Measurements from ENCODE around the gene UBE2A. TPM values are rescaled to one million over a fixed set of nuclear protein-coding genes. Genes with fewer than 3 reads are reported as not detected.

Gene UBE2A
- total RNA-seq, 2 experiments from 2014 or later, result 91.8 to 93.9 TPM

- DNase-seq (no peak), ATAC-seq (peak; percentile 8)
- ChIA-PET POLR2A (interaction anchor here (0.5 to 2.3 kb wide), 8 partner anchors 9 to 218 kb away, joined by 3 to 16 read pairs (median 4); partner anchors contain the start of genes NKRF, RPL39 and STEEP1), CTCF (interaction anchor here (1.1 to 1.9 kb wide), 4 partner anchors 8 to 185 kb away, joined by 3 to 4 read pairs (median 3); partner anchors contain the start of gene SOWAHD)
- Mint-ChIP-seq H3K27me3 (ENCODE audit: low read depth) (no peaks in the 10 kb centered on the region), H3K36me3 (ENCODE audit: low read depth) (peaks cover 12% of the 10 kb centered on the region), H3K4me3 (peak overlapping the region; percentile 78), H3K27ac (peak overlapping the region; percentile 85), H3K9me3 (ENCODE audit: insufficient read depth) (no peaks in the 10 kb centered on the region), H3K4me1 (ENCODE audit: low read depth) (peaks cover 29% of the 10 kb centered on the region)
Observed at GRCh38 chrX:119573840-119574393, 446 bp upstream of the UBE2A start.

GRCh38 chrX:119579414-119579813, 5.1 kb downstream of the UBE2A start:
- CTCF ChIA-PET, result no interaction called here
- POLR2A ChIA-PET, result interaction anchor here (0.7 kb wide), 1 partner anchor 78 kb away, joined by 3 read pairs; no protein-coding TSS in a partner anchor

GRCh38 chrX:119583431-119584059, 9.2 kb downstream of the UBE2A start:
- peaks cover 16% of the 10 kb centered on the region for H3K36me3 Mint-ChIP-seq (ENCODE audit: low read depth)
- no peaks in the 10 kb centered on the region for H3K9me3 Mint-ChIP-seq (ENCODE audit: insufficient read depth)
- no peaks in the 10 kb centered on the region for H3K27me3 Mint-ChIP-seq (ENCODE audit: low read depth)
- H3K4me1 Mint-ChIP-seq (ENCODE audit: low read depth), result peaks cover 5% of the 10 kb centered on the region
- DNase-seq (no peak), ATAC-seq (no peak)
- CTCF ChIA-PET, result interaction anchor here (1.2 kb wide), 1 partner anchor 67 kb away, joined by 3 read pairs; no protein-coding TSS in a partner anchor
- POLR2A ChIA-PET, result interaction anchor here (0.6 to 2.0 kb wide), 4 partner anchors 9 to 109 kb away, joined by 3 to 7 read pairs (median 4); partner anchors contain the start of genes NKRF and SEPTIN6
- H3K27ac Mint-ChIP-seq, result no peak overlapping the region
- H3K4me3 Mint-ChIP-seq, result no peak overlapping the region

More at GRCh38 chrX:119579414-119579813, 5.1 kb downstream of the UBE2A start:
- peaks cover 23% of the 10 kb centered on the region for H3K36me3 Mint-ChIP-seq (ENCODE audit: low read depth)
- ATAC-seq, result no peak
- H3K4me1 Mint-ChIP-seq (ENCODE audit: low read depth), result peaks cover 20% of the 10 kb centered on the region
- no peak overlapping the region for H3K4me3 Mint-ChIP-seq
- no peaks in the 10 kb centered on the region for H3K27me3 Mint-ChIP-seq (ENCODE audit: low read depth)
- no peak overlapping the region for H3K27ac Mint-ChIP-seq
- no peaks in the 10 kb centered on the region for H3K9me3 Mint-ChIP-seq (ENCODE audit: insufficient read depth)
- DNase-seq, result no peak

DNA sequence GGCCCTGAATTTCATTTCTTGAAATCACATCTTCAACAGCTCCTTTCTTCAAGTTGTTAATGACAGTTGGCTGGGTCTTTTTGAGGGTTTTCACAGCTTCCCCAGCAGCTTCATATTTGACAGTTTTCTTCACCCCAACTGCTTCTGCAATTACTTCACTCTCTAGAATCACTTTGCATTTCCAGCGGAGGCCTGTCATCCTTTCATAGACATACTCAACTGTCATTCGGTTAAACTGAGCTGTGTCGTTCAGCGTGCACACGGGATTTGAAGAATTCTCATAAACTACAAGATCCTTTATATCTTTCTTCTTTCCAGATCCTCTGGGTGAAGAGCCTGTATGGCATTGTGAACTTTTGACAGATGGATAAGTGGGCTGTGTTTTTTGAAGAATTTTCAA, 15.4 kb downstream of the UBE2A start:
- peaks cover 8% of the 10 kb centered on the region for H3K4me1 Mint-ChIP-seq (ENCODE audit: low read depth)
- H3K27me3 Mint-ChIP-seq (ENCODE audit: low read depth), result no peaks in the 10 kb centered on the region
- H3K4me3 Mint-ChIP-seq, result no peak overlapping the region
- ChIA-PET CTCF (interaction anchor here (1.3 kb wide), 1 partner anchor 169 kb away, joined by 3 read pairs; no protein-coding TSS in a partner anchor), POLR2A (no interaction called here)
- H3K9me3 Mint-ChIP-seq (ENCODE audit: insufficient read depth), result no peaks in the 10 kb centered on the region
- peaks cover 35% of the 10 kb centered on the region for H3K36me3 Mint-ChIP-seq (ENCODE audit: low read depth)
- DNase-seq (no peak), ATAC-seq (no peak)
- no peak overlapping the region for H3K27ac Mint-ChIP-seq

DNA sequence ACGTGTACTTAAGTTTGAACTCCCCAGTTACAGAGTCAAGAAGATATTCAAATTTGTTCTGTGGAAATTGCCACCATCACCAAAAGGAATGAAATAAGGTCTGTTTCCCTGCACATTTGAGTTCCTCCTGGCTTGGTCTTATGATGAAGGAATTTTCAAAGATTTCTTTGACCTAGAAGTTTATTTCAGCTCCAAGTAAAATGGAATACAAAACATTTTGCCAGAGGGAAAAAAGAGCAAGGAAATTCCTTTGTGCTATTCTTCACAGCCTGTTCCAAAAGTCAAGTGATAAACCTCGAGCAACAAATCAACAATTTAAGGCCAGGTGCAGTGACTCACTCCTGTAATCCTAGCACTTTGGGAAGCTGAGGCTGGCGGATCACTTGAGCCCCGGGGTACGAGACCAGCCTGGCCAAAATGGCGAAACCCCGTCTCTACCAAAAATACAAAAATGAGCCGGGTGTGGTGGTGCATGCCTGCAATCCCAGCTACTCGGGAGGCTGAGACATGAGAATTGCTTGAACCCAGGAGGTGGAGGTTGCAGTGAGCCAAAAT, 28.4 kb downstream of the UBE2A start:
- no peak overlapping the region for H3K4me3 Mint-ChIP-seq
- no peak overlapping the region for H3K27ac Mint-ChIP-seq
- H3K4me1 Mint-ChIP-seq (ENCODE audit: low read depth), result peaks cover 30% of the 10 kb centered on the region
- H3K27me3 Mint-ChIP-seq (ENCODE audit: low read depth), result no peaks in the 10 kb centered on the region
- H3K9me3 Mint-ChIP-seq (ENCODE audit: insufficient read depth), result no peaks in the 10 kb centered on the region
- POLR2A ChIA-PET, result interaction anchor here (1.2 kb wide), 1 partner anchor 90 kb away, joined by 3 read pairs; the partner anchor contains the start of gene SEPTIN6
- ATAC-seq, result no peak
- CTCF ChIA-PET, result interaction anchor here (1.2 kb wide), 2 partner anchors 87 to 124 kb away, joined by 3 to 4 read pairs; no protein-coding TSS in a partner anchor
- H3K36me3 Mint-ChIP-seq (ENCODE audit: low read depth), result peaks cover 18% of the 10 kb centered on the region
- DNase-seq, result no peak

GRCh38 chrX:119604766-119605463, 30.6 kb downstream of the UBE2A start:
- Mint-ChIP-seq H3K27ac (peak overlapping the region; percentile 93), H3K9me3 (ENCODE audit: insufficient read depth) (no peaks in the 10 kb centered on the region), H3K4me1 (ENCODE audit: low read depth) (peaks cover 28% of the 10 kb centered on the region), H3K27me3 (ENCODE audit: low read depth) (no peaks in the 10 kb centered on the region), H3K36me3 (ENCODE audit: low read depth) (peaks cover 12% of the 10 kb centered on the region), H3K4me3 (peak overlapping the region; percentile 91)
- DNase-seq, result no peak
- ATAC-seq, result no peak
- CTCF ChIA-PET, result interaction anchor here (1.5 kb wide), 1 partner anchor 186 kb away, joined by 5 read pairs; the partner anchor contains the start of gene RPL39
- POLR2A ChIA-PET, result interaction anchor here (1.3 to 1.9 kb wide), 6 partner anchors 12 to 266 kb away, joined by 3 to 16 read pairs (median 5); partner anchors contain the start of genes SEPTIN6 and UBE2A

DNA sequence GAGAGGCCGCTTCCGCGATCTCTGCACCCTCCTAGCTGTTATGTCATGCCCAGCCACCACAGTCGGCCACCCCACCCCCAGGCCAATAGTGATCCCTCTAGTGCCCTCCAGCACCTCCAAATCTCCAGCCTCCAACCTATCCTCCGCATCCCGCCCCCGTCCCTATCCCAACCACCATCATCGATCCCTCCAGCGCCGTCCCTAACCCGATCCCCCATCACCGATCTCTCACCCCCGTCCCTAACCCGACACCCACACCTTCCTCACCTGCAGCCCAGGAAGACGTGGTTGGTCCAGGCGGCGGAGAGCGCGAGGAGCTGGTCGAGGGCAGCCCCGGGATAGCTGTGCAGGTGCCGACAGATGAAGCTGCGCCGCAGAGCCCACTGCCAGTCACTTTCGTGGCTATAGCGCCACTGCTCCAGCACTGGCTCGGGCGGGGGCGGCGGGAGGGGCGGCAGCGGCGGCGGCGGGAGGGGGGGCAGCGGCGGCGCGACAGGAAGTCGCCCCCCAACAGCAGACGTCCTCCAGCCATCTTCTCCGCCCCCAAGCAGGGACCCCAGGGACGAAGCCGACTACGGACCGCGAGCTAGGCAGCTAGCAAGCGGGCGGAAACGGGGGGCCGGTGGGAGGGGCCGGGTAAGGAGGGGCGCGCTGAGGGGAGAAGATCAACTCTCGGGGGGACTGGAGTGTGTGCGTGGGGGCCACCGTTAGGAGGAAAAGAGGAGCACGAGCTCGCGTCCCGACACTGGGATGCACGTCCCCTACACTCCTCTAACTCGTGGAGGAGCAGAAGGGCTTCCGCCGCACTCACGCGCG, 31.3 kb downstream of the UBE2A start:
- Mint-ChIP-seq H3K27me3 (ENCODE audit: low read depth) (no peaks in the 10 kb centered on the region), H3K4me3 (peak overlapping the region; percentile 91), H3K36me3 (ENCODE audit: low read depth) (peaks cover 12% of the 10 kb centered on the region), H3K4me1 (ENCODE audit: low read depth) (peaks cover 28% of the 10 kb centered on the region), H3K9me3 (ENCODE audit: insufficient read depth) (no peaks in the 10 kb centered on the region), H3K27ac (peak overlapping the region; percentile 95)
- POLR2A ChIA-PET, result interaction anchor here (0.6 to 1.9 kb wide), 10 partner anchors 11 to 265 kb away, joined by 3 to 16 read pairs (median 5); partner anchors contain the start of genes RPL39, SEPTIN6 and UBE2A
- ATAC-seq (peak; percentile 73), DNase-seq (peak; percentile 57)
- CTCF ChIA-PET, result interaction anchor here (0.7 to 1.5 kb wide), 3 partner anchors 148 to 185 kb away, joined by 3 to 5 read pairs (median 4); partner anchors contain the start of genes RPL39 and SOWAHD

DNA sequence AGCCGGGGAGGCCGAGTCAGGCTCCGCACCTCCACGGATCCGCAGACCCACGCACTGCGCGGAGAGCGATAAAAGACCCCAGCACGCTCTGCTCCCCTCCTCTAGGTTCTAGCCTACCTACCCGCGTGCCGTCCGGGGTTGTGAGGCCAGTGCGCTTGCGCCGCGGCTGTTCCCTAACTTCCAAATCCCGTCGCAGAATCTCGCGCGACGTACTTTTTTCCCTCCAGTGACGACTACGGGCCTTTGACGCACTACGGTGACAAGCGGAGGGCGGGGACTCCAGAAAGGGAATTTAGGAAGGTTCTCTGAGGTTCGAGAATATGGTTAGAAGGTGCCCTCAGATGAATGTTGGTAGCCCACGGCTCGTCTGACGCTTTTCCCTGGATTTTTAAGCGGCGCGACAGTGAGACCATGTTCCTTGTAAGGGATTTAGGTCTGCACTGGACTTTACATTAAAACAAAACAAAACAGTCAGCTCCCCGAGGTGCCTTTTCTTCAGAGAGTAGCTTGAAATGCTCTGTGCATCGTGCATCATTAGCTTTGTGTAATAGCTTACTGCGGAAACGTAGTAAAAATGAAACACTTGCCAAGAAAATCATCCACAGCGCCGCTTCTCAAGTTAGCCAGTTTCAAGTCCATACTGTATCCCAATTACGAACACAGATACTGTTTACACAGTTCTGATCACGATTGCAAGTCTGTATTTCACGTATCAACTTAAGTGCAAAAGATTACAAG, 32.1 kb downstream of the UBE2A start, which contains the start of gene NKRF:
Gene NKRF (minus strand): TSS at position 145 of the 738 bp plus-strand sequence.
- Mint-ChIP-seq H3K27me3 (ENCODE audit: low read depth) (no peaks in the 10 kb centered on the region), H3K4me1 (ENCODE audit: low read depth) (peaks cover 28% of the 10 kb centered on the region), H3K36me3 (ENCODE audit: low read depth) (peaks cover 12% of the 10 kb centered on the region), H3K27ac (peak within 1 kb of the TSS; percentile 95), H3K9me3 (ENCODE audit: insufficient read depth) (no peaks in the 10 kb centered on the region), H3K4me3 (peak within 1 kb of the TSS; percentile 91)
- ATAC-seq, result peak; percentile 80
- POLR2A ChIA-PET, result interaction anchor here (0.6 to 1.9 kb wide), 13 partner anchors 10 to 264 kb away, joined by 3 to 16 read pairs (median 5); partner anchors contain the start of genes RPL39, SEPTIN6 and UBE2A
- peak; percentile 93 for DNase-seq
- CTCF ChIA-PET, result interaction anchor here (0.7 to 1.5 kb wide), 3 partner anchors 147 to 185 kb away, joined by 3 to 5 read pairs (median 4); partner anchors contain the start of genes RPL39 and SOWAHD

GRCh38 chrX:119607018-119607389, 32.6 kb downstream of the UBE2A start:
- peak overlapping the region; percentile 91 for H3K4me3 Mint-ChIP-seq
- H3K27ac Mint-ChIP-seq, result peak overlapping the region; percentile 95
- ATAC-seq (no peak), DNase-seq (no peak)
- ChIA-PET POLR2A (interaction anchor here (0.6 to 1.8 kb wide), 6 partner anchors 10 to 184 kb away, joined by 3 to 12 read pairs (median 4); partner anchors contain the start of genes RPL39 and SEPTIN6), CTCF (interaction anchor here (1.3 kb wide), 1 partner anchor 147 kb away, joined by 3 read pairs; no protein-coding TSS in a partner anchor)
- peaks cover 9% of the 10 kb centered on the region for H3K36me3 Mint-ChIP-seq (ENCODE audit: low read depth)
- peaks cover 25% of the 10 kb centered on the region for H3K4me1 Mint-ChIP-seq (ENCODE audit: low read depth)
- H3K9me3 Mint-ChIP-seq (ENCODE audit: insufficient read depth), result no peaks in the 10 kb centered on the region
- no peaks in the 10 kb centered on the region for H3K27me3 Mint-ChIP-seq (ENCODE audit: low read depth)

- ATAC-seq (no peak), DNase-seq (no peak)
- Mint-ChIP-seq H3K4me3 (no peak overlapping the region), H3K9me3 (ENCODE audit: insufficient read depth) (no peaks in the 10 kb centered on the region), H3K27ac (no peak overlapping the region), H3K36me3 (ENCODE audit: low read depth) (peaks cover 23% of the 10 kb centered on the region), H3K4me1 (ENCODE audit: low read depth) (no peaks in the 10 kb centered on the region), H3K27me3 (ENCODE audit: low read depth) (no peaks in the 10 kb centered on the region)
- CTCF ChIA-PET, result no interaction called here
- POLR2A ChIA-PET, result no interaction called here
Observed at GRCh38 chrX:119614776-119615175, 40.4 kb downstream of the UBE2A start.

Measured in activated CD8-positive, alpha-beta T cell treated with anti-CD3 and anti-CD28 coated beads, Interleukin-2, amount 10 ng/mL, durations not matched to agents 7 days and 5 days (primary cell).